Left lung (tissue), 10 donors: ENCODE data around the gene EDRF1. TPM values are rescaled to one million over a fixed set of nuclear protein-coding genes. Genes with fewer than 3 reads are reported as not detected.

Source experiments
- ATAC-seq: fragments of 200-7000 bp; cut with Tn5 transposase; one replicate; pipeline ENCODE4 v1.9.1; 2020; ENCODE audit warnings: moderate library complexity
- DNase-seq, 4 donors: peaks; one replicate each; pipeline ENCODE4 v3.0.0-alpha.2; 2013 to 2020
- H3K27ac ChIP-seq, 2 donors: fragments of 200-600 bp; sonication (generic) in 1 of 2; one replicate each; pipeline versions ENCODE4 v1.5.0 to v1.8.0; 2020 to 2021
- H3K27me3 ChIP-seq, 2 donors: fragments of 200-600 bp; sonication (generic) in 1 of 2; one replicate each; pipeline versions ENCODE4 v1.5.0 to v1.8.0; 2020 to 2021
- H3K36me3 ChIP-seq, 2 donors: fragments of 200-600 bp; sonication (generic) in 1 of 2; one replicate each; pipeline versions ENCODE4 v1.5.0 to v1.8.0; 2020 to 2021
- H3K4me1 ChIP-seq, 2 donors: fragments of 200-600 bp; one replicate each; pipeline ENCODE4 v1.8.0; 2021
- H3K4me3 ChIP-seq, 2 donors: fragments of 200-600 bp; sonication (generic) in 1 of 2; one replicate each; pipeline versions ENCODE4 v1.5.0 to v1.8.0; 2020 to 2021; ENCODE audit warnings: mild to moderate bottlenecking in 1 of 2
- H3K9me3 ChIP-seq, 2 donors: fragments of 200-600 bp; sonication (generic) in 1 of 2; one replicate each; pipeline versions ENCODE4 v1.5.0 to v1.8.0; 2020 to 2021
- intact Hi-C, 2 donors: fragments of 100-400 bp; cut with DNase I; formaldehyde crosslinking; loops; one replicate each; pipeline versions ENCODE4 v1.11.2 to v1.14.2; 2022
- polyA plus RNA-seq, 6 donors: library from polyadenylated mRNA; unstranded; fragments of 120-200 nt; gene quantifications; one replicate each; pipeline ENCODE4 v1.2.1, GENCODE V29; 2013; ENCODE audit not compliant: insufficient read length in 6 of 6
- total RNA-seq, 2 donors: library from RNA; stranded (reverse); fragmentation: NEBNext Ultra II Directional; extraction: Animal tissue kit (Norgen Biotek cat#: 25700); gene quantifications; one replicate each; pipeline ENCODE4 v1.2.1, GENCODE V29; 2021
- TF ChIP-seq, protein P1 (sequence below), 2 donors: fragments of 200-600 bp; sonication (generic) in 1 of 2; IDR thresholded peaks; one replicate each; pipeline versions ENCODE4 v1.5.0 to v1.8.0; 2021; ENCODE audit warnings: antibody characterized with exemption in 2 of 2
- donor health status: DM: no; HTN: yes; CAD: no.
- donor health status: DM: no; HTN: no; CAD: no.

Gene EDRF1
- total and polyA plus RNA-seq, 8 donors: 19.9 to 70.1 (median 59.7) TPM

GRCh38 chr10:125698481-125698998, 21.0 kb upstream of the EDRF1 start:
- Histone ChIP-seq H3K9me3 (peaks cover 0 to 2% of the 10 kb centered on the region in 2 donors), H3K4me3 (no peak overlapping the region), H3K4me1 (peaks cover 0 to 4% of the 10 kb centered on the region in 2 donors), H3K27me3 (no peaks in the 10 kb centered on the region), H3K27ac (no peak overlapping the region), H3K36me3 (no peaks in the 10 kb centered on the region)
- TF ChIP-seq, protein P1, sequence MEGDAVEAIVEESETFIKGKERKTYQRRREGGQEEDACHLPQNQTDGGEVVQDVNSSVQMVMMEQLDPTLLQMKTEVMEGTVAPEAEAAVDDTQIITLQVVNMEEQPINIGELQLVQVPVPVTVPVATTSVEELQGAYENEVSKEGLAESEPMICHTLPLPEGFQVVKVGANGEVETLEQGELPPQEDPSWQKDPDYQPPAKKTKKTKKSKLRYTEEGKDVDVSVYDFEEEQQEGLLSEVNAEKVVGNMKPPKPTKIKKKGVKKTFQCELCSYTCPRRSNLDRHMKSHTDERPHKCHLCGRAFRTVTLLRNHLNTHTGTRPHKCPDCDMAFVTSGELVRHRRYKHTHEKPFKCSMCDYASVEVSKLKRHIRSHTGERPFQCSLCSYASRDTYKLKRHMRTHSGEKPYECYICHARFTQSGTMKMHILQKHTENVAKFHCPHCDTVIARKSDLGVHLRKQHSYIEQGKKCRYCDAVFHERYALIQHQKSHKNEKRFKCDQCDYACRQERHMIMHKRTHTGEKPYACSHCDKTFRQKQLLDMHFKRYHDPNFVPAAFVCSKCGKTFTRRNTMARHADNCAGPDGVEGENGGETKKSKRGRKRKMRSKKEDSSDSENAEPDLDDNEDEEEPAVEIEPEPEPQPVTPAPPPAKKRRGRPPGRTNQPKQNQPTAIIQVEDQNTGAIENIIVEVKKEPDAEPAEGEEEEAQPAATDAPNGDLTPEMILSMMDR (IDR thresholded peaks at IDR 0.05): no peak
- intact Hi-C loops: no loop called here
- ATAC-seq: no peak
- DNase-seq: no peak

- Histone ChIP-seq H3K27me3 (no peaks in the 10 kb centered on the region), H3K36me3 (no peaks in the 10 kb centered on the region), H3K4me1 (peaks cover 0 to 4% of the 10 kb centered on the region in 2 donors), H3K9me3 (peaks cover 0 to 2% of the 10 kb centered on the region in 2 donors), H3K4me3 (no peak overlapping the region), H3K27ac (no peak overlapping the region)
- DNase-seq: no peak
- intact Hi-C loops: no loop called here
- TF ChIP-seq, protein P1 (IDR thresholded peaks at IDR 0.05): no peak
- ATAC-seq: no peak
These were observed 19.9 kb upstream of the EDRF1 start for GRCh38 chr10:125699562-125700143.

GRCh38 chr10:125700355-125700911, 19.1 kb upstream of the EDRF1 start:
- Histone ChIP-seq H3K36me3 (no peaks in the 10 kb centered on the region), H3K27ac (no peak overlapping the region), H3K4me1 (peaks cover 0 to 4% of the 10 kb centered on the region in 2 donors), H3K4me3 (no peak overlapping the region), H3K9me3 (peaks cover 0 to 2% of the 10 kb centered on the region in 2 donors), H3K27me3 (no peaks in the 10 kb centered on the region)
- TF ChIP-seq, protein P1 (IDR thresholded peaks at IDR 0.05): no peak
- intact Hi-C loops: no loop called here
- no peak for ATAC-seq
- DNase-seq: peak in 2 of 4 donors; percentile 51 to 63

DNA sequence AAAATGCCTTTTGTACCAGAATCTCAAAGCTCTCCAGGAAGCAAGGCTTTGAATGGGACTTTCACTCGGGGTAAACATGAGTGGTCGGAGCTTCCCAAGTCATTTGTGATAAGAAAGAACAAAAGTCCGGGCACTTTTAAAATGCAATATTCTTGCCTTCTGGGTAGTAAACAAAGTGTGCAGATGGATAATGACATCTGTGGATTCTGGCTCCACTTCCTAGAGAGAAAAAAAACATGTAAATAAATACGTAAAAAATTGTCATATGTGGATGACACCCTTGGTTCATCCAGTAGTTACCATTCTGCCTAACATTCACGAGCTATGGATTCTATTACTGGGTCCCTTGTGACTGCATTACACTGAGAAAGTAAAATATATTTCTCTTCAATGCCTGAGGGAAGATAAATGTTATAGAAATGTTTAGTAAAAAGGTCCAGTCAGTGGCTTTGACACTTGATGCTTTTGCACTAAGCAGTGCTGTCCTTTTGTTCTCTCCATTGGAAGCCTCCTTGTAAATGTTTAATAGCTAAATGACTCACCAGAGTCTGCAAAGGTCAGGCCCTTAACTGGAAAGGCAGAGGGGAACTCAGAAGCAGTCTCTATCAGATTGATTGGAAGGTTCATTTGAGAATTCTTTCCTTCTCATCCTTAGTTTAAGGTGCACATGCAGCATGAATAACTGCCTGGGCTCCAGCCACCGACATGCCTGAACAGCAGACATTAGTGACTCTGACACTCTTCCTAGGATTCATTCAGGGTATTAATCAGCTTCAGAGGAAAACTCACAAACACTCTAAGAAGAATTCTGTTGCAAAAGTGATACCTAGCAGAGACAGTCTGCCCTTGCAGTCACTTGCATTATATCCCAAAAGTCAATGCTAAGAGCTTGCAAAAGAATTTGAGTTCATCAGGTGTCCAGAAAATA, 11.7 kb upstream of the EDRF1 start:
- peaks cover 0 to 6% of the 10 kb centered on the region in 2 donors for H3K4me1 ChIP-seq
- H3K9me3 ChIP-seq: peaks cover 0 to 4% of the 10 kb centered on the region in 2 donors
- TF ChIP-seq, protein P1 (IDR thresholded peaks at IDR 0.05): no peak
- H3K36me3 ChIP-seq: no peaks in the 10 kb centered on the region
- DNase-seq (no peak), ATAC-seq (peak; percentile 68)
- intact Hi-C loops: no loop called here
- H3K27me3 ChIP-seq: no peaks in the 10 kb centered on the region
- no peak overlapping the region for H3K4me3 ChIP-seq
- no peak overlapping the region for H3K27ac ChIP-seq
